Neural cell (in vitro differentiated cells): ENCODE results near the gene FOXP4.

Experiments used
- EP300 ChIP-seq: fragments of 450-650 bp; conservative IDR thresholded peaks from 2 replicates; pipeline ENCODE4 v1.6.1; 2014; ENCODE audit warnings: antibody characterized with exemption, mild to moderate bottlenecking, moderate library complexity; ENCODE audit not compliant: poor library complexity, severe bottlenecking
- EZH2 ChIP-seq: fragments of 200-600, 300-800 bp; shearing (Covaris generic), sonication (generic); IDR thresholded peaks from 2 replicates; pipeline ENCODE4 v1.6.1; 2014; ENCODE audit warnings: antibody characterized with exemption, low read length, borderline replicate concordance, mild to moderate bottlenecking; ENCODE audit not compliant: insufficient read depth, poor library complexity, severe bottlenecking
- MXI1 ChIP-seq: fragments of 450-650 bp; conservative IDR thresholded peaks from 2 replicates; pipeline ENCODE4 v1.6.1; 2014; ENCODE audit warnings: antibody characterized with exemption, mild to moderate bottlenecking; ENCODE audit not compliant: poor library complexity, severe bottlenecking
- POLR2AphosphoS5 ChIP-seq: IDR thresholded peaks from 2 replicates; pipeline ENCODE4 v1.6.1; 2012
- TAF1 ChIP-seq: IDR thresholded peaks from 2 replicates; pipeline ENCODE4 v1.6.1; 2012; ENCODE audit warnings: low read depth
- TF ChIP-seq, protein P1 (sequence below): fragments of 450-650 bp; IDR thresholded peaks from 2 replicates; pipeline ENCODE4 v1.5.1; 2014; ENCODE audit warnings: antibody characterized with exemption, mild to moderate bottlenecking, moderate library complexity; ENCODE audit not compliant: poor library complexity, severe bottlenecking
- TF ChIP-seq, protein P2 (sequence below): IDR thresholded peaks from 2 replicates; pipeline ENCODE4 v1.6.1; 2012; ENCODE audit warnings: borderline replicate concordance

DNA sequence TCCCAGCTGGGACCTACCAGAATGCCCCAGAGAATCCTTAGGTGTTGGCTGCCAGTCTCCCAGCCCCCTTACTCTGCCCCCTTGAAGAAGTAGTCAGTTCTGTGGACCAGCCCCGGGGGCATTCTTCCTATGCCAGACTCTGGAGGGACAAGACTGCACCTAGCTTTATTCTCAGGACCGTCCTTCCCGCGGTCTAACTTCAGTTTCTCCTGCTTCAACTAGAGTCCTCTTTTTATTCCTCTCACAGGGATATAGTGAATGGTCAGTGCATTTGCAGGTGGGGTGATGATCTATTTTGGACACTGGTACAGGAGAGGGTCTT is 56.2 kb downstream of the FOXP4 start:
- TF ChIP-seq, protein P1, sequence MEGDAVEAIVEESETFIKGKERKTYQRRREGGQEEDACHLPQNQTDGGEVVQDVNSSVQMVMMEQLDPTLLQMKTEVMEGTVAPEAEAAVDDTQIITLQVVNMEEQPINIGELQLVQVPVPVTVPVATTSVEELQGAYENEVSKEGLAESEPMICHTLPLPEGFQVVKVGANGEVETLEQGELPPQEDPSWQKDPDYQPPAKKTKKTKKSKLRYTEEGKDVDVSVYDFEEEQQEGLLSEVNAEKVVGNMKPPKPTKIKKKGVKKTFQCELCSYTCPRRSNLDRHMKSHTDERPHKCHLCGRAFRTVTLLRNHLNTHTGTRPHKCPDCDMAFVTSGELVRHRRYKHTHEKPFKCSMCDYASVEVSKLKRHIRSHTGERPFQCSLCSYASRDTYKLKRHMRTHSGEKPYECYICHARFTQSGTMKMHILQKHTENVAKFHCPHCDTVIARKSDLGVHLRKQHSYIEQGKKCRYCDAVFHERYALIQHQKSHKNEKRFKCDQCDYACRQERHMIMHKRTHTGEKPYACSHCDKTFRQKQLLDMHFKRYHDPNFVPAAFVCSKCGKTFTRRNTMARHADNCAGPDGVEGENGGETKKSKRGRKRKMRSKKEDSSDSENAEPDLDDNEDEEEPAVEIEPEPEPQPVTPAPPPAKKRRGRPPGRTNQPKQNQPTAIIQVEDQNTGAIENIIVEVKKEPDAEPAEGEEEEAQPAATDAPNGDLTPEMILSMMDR, result no peak
- TF ChIP-seq, protein P2, sequence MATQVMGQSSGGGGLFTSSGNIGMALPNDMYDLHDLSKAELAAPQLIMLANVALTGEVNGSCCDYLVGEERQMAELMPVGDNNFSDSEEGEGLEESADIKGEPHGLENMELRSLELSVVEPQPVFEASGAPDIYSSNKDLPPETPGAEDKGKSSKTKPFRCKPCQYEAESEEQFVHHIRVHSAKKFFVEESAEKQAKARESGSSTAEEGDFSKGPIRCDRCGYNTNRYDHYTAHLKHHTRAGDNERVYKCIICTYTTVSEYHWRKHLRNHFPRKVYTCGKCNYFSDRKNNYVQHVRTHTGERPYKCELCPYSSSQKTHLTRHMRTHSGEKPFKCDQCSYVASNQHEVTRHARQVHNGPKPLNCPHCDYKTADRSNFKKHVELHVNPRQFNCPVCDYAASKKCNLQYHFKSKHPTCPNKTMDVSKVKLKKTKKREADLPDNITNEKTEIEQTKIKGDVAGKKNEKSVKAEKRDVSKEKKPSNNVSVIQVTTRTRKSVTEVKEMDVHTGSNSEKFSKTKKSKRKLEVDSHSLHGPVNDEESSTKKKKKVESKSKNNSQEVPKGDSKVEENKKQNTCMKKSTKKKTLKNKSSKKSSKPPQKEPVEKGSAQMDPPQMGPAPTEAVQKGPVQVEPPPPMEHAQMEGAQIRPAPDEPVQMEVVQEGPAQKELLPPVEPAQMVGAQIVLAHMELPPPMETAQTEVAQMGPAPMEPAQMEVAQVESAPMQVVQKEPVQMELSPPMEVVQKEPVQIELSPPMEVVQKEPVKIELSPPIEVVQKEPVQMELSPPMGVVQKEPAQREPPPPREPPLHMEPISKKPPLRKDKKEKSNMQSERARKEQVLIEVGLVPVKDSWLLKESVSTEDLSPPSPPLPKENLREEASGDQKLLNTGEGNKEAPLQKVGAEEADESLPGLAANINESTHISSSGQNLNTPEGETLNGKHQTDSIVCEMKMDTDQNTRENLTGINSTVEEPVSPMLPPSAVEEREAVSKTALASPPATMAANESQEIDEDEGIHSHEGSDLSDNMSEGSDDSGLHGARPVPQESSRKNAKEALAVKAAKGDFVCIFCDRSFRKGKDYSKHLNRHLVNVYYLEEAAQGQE, result no peak
- TF ChIP-seq POLR2AphosphoS5, result no peak
- TF ChIP-seq MXI1, result no peak
- no peak for TF ChIP-seq TAF1
- no peak for TF ChIP-seq EZH2
- no peak for TF ChIP-seq EP300
